ENCODE data around the gene BRD7.

Gene BRD7

GRCh38 chr16:50371936-50372595 lies 3.3 kb upstream of the BRD7 start:
- H3K27ac ChIP-seq, result no peak overlapping the region
- peaks cover 29% of the 10 kb centered on the region for H3K79me2 ChIP-seq
- peak overlapping the region; percentile 75 for H2AFZ ChIP-seq
- H3K36me3 ChIP-seq (ENCODE audit: control insufficient read depth, insufficient read depth, low read length), result no peaks in the 10 kb centered on the region
- no peak for TF ChIP-seq CTCF (IDR thresholded peaks at IDR 0.05)
- no peaks in the 10 kb centered on the region for H3K9me3 ChIP-seq (ENCODE audit: control insufficient read depth, low read length)
- no peak overlapping the region for H3K4me2 ChIP-seq (ENCODE audit: low read length)
- H3K9ac ChIP-seq, result no peak overlapping the region
- H3K27me3 ChIP-seq (ENCODE audit: control insufficient read depth, insufficient read depth, low read length), result no peaks in the 10 kb centered on the region
- no peak overlapping the region for H3K4me3 ChIP-seq (ENCODE audit: low read depth, low read length)
- peaks cover 9% of the 10 kb centered on the region for H3K4me1 ChIP-seq

- Histone ChIP-seq H3K4me2 (ENCODE audit: low read length) (no peak overlapping the region), H3K4me1 (peaks cover 9% of the 10 kb centered on the region), H3K27me3 (ENCODE audit: control insufficient read depth, insufficient read depth, low read length) (no peaks in the 10 kb centered on the region), H3K9me3 (ENCODE audit: control insufficient read depth, low read length) (no peaks in the 10 kb centered on the region), H3K27ac (no peak overlapping the region), H3K79me2 (peaks cover 29% of the 10 kb centered on the region), H3K4me3 (ENCODE audit: low read depth, low read length) (no peak overlapping the region), H3K9ac (no peak overlapping the region), H2AFZ (no peak overlapping the region), H3K36me3 (ENCODE audit: control insufficient read depth, insufficient read depth, low read length) (no peaks in the 10 kb centered on the region)
- no peak for TF ChIP-seq CTCF (IDR thresholded peaks at IDR 0.05)
These were observed 2.4 kb upstream of the BRD7 start for GRCh38 chr16:50371036-50371716.

- H3K27me3 ChIP-seq (ENCODE audit: control insufficient read depth, insufficient read depth, low read length), result no peaks in the 10 kb centered on the region
- TF ChIP-seq CTCF (IDR thresholded peaks at IDR 0.05), result no peak
- H3K9me3 ChIP-seq (ENCODE audit: control insufficient read depth, low read length), result no peaks in the 10 kb centered on the region
- H3K79me2 ChIP-seq, result peaks cover 30% of the 10 kb centered on the region
- H3K36me3 ChIP-seq (ENCODE audit: control insufficient read depth, insufficient read depth, low read length), result no peaks in the 10 kb centered on the region
- H3K27ac ChIP-seq, result peak overlapping the region; percentile 6
- peak overlapping the region; percentile 76 for H3K4me2 ChIP-seq (ENCODE audit: low read length)
- peak overlapping the region; percentile 50 for H3K4me3 ChIP-seq (ENCODE audit: low read depth, low read length)
- peak overlapping the region; percentile 95 for H2AFZ ChIP-seq
- H3K9ac ChIP-seq, result no peak overlapping the region
- H3K4me1 ChIP-seq, result peaks cover 9% of the 10 kb centered on the region
These were observed 481 bp upstream of the BRD7 start for GRCh38 chr16:50369133-50369804.

GRCh38 chr16:50367777-50368409 lies 895 bp downstream of the BRD7 start:
- Histone ChIP-seq H2AFZ (peak overlapping the region; percentile 73), H3K9me3 (ENCODE audit: control insufficient read depth, low read length) (no peaks in the 10 kb centered on the region), H3K79me2 (peaks cover 38% of the 10 kb centered on the region), H3K4me1 (peaks cover 9% of the 10 kb centered on the region), H3K4me3 (ENCODE audit: low read depth, low read length) (peak overlapping the region; percentile 66), H3K27me3 (ENCODE audit: control insufficient read depth, insufficient read depth, low read length) (no peaks in the 10 kb centered on the region), H3K4me2 (ENCODE audit: low read length) (peak overlapping the region; percentile 69), H3K27ac (no peak overlapping the region), H3K36me3 (ENCODE audit: control insufficient read depth, insufficient read depth, low read length) (no peaks in the 10 kb centered on the region), H3K9ac (peak overlapping the region; percentile 61)
- no peak for TF ChIP-seq CTCF (IDR thresholded peaks at IDR 0.05)
